OCI-LY7 (cell line): ENCODE data around the gene PLIN5. TPM values are rescaled to one million over a fixed set of nuclear protein-coding genes. Genes with fewer than 3 reads are reported as not detected.

Experiments used
- BruUV-seq: library from RNA; stranded (reverse); fragments of 400-500 nt; replicated peaks from 2 replicates; lab custom pipeline; 2021; lab: Mats Ljungman, UMichigan
- CTCF ChIA-PET: fragments of 300-600 bp; sonication (Branson Sonifier 250); formaldehyde crosslinking; loops from one replicate; lab custom pipeline; 2022; ENCODE audit warnings: antibody characterized with exemption; ENCODE audit not compliant: unreplicated experiment; lab: Charles Lee
- POLR2A ChIA-PET: fragments of 300-600 bp; sonication (Branson Sonifier 250); formaldehyde crosslinking; loops from one replicate; lab custom pipeline; 2022; ENCODE audit warnings: antibody characterized with exemption; lab: Charles Lee
- DNase-seq: peaks from one replicate; pipeline ENCODE4 v3.0.0-alpha.2; 2015; ENCODE audit warnings: low spot score
- H2AFZ ChIP-seq: fragments of 200-600 bp; sonication (generic), shearing (Covaris generic); 2 replicates; pipeline ENCODE4 v1.6.1; 2014; ENCODE audit warnings: mild to moderate bottlenecking, antibody characterized with exemption, low read length, moderate library complexity
- H3K27ac ChIP-seq: fragments of 200-600 bp; sonication (generic); 2 replicates; pipeline ENCODE4 v1.5.1; 2014; ENCODE audit warnings: mixed run types, low read depth, mild to moderate bottlenecking, moderate library complexity, low read length, inconsistent platforms; ENCODE audit not compliant: poor library complexity, severe bottlenecking
- H3K36me3 ChIP-seq: fragments of 200-600 bp; sonication (generic); 2 replicates; pipeline ENCODE4 v1.6.1; 2014; ENCODE audit warnings: mild to moderate bottlenecking, antibody characterized with exemption, low read length, moderate library complexity, mixed read lengths; ENCODE audit not compliant: insufficient read depth
- H3K4me1 ChIP-seq: fragments of 200-600 bp; sonication (generic); 2 replicates; pipeline ENCODE4 v1.5.1; 2014; ENCODE audit warnings: mild to moderate bottlenecking, low read length; ENCODE audit not compliant: insufficient read depth, poor library complexity, severe bottlenecking
- H3K4me2 ChIP-seq: fragments of 200-600 bp; sonication (generic); 2 replicates; pipeline ENCODE4 v1.6.1; 2014; ENCODE audit warnings: mild to moderate bottlenecking, low read length
- H3K4me3 ChIP-seq: fragments of 200-600 bp; sonication (generic); 2 replicates; pipeline ENCODE4 v1.5.1; 2014; ENCODE audit warnings: mild to moderate bottlenecking, low read depth, low read length; ENCODE audit not compliant: poor library complexity, severe bottlenecking
- H3K79me2 ChIP-seq: fragments of 200-600 bp; sonication (generic); 2 replicates; pipeline ENCODE4 v1.6.1; 2016; ENCODE audit warnings: low read depth, mild to moderate bottlenecking, low read length, moderate library complexity, mixed read lengths; ENCODE audit not compliant: insufficient read depth
- H3K9me2 ChIP-seq: fragments of 200-600 bp; sonication (generic); 2 replicates; pipeline ENCODE4 v1.6.1; 2016; ENCODE audit warnings: mild to moderate bottlenecking, low read length, mixed read lengths; ENCODE audit not compliant: insufficient read depth
- H3K9me3 ChIP-seq: fragments of 200-600 bp; sonication (generic); 2 replicates; pipeline ENCODE4 v1.6.1; 2014; ENCODE audit warnings: mild to moderate bottlenecking, mixed run types, low read length, mixed read lengths
- H4K20me1 ChIP-seq: fragments of 200-600 bp; sonication (generic); 2 replicates; pipeline ENCODE4 v1.6.1; 2014; ENCODE audit warnings: mild to moderate bottlenecking, antibody characterized with exemption, low read length, moderate library complexity, mixed read lengths; ENCODE audit not compliant: insufficient read depth
- CTCF ChIP-seq: fragments of 200-600 bp; sonication (generic); conservative IDR thresholded peaks from 2 replicates; pipeline ENCODE4 v1.5.1; 2014; ENCODE audit warnings: mild to moderate bottlenecking, antibody characterized with exemption, low read length, moderate library complexity, mixed read lengths
- EZH2phosphoT487 ChIP-seq: fragments of 200-600 bp; sonication (generic); IDR thresholded peaks from 2 replicates; pipeline ENCODE4 v1.6.1; 2018; ENCODE audit warnings: low read depth, borderline replicate concordance, mild to moderate bottlenecking, mixed run types, antibody characterized with exemption, low read length, moderate library complexity, mixed read lengths
- intact Hi-C: fragments of 100-400 bp; cut with micrococcal nuclease; formaldehyde crosslinking; loops from one replicate; pipeline ENCODE4 v1.10.0; 2022; ENCODE audit not compliant: unreplicated experiment
- total RNA-seq, 2 experiments: library from RNA; depleted of rRNA in 1 of 2; stranded (reverse); fragments of >200 nt in 1 of 2; shearing (Covaris generic) in 1 of 2; gene quantifications; 2 replicates each; pipeline ENCODE4 v1.2.3, GENCODE V29; 2014 to 2022

The PLIN5 gene
- total RNA-seq, 2 experiments from 2014 or later, result 0.85 to 1.9 TPM

- TF ChIP-seq EZH2phosphoT487 (no peak), CTCF (no peak)
- no peak for DNase-seq
- Histone ChIP-seq H3K4me2 (no peak overlapping the region), H3K4me3 (no peak overlapping the region), H3K4me1 (peaks cover 7% of the 10 kb centered on the region), H3K79me2 (no peaks in the 10 kb centered on the region), H3K27ac (no peak overlapping the region), H2AFZ (no peak overlapping the region), H4K20me1 (no peaks in the 10 kb centered on the region), H3K9me3 (no peaks in the 10 kb centered on the region), H3K36me3 (no peaks in the 10 kb centered on the region), H3K9me2 (no peaks in the 10 kb centered on the region)
- ChIA-PET CTCF (no interaction called here), POLR2A (no interaction called here)
- intact Hi-C loops, result no loop called here
- BruUV-seq, result no TSS peak
These were observed 48.2 kb upstream of the PLIN5 start for GRCh38 chr19:4582980-4583842.

- POLR2A ChIA-PET, result no interaction called here
- TF ChIP-seq CTCF (no peak), EZH2phosphoT487 (no peak)
- intact Hi-C loops, result no loop called here
- Histone ChIP-seq H4K20me1 (no peaks in the 10 kb centered on the region), H3K27ac (no peak overlapping the region), H2AFZ (no peak overlapping the region), H3K4me1 (peaks cover 7% of the 10 kb centered on the region), H3K9me3 (no peaks in the 10 kb centered on the region), H3K4me3 (no peak overlapping the region), H3K9me2 (no peaks in the 10 kb centered on the region), H3K79me2 (no peaks in the 10 kb centered on the region), H3K36me3 (no peaks in the 10 kb centered on the region), H3K4me2 (peak overlapping the region; percentile 30; the same call in 1 of the 2 replicates)
- CTCF ChIA-PET, result no interaction called here
- DNase-seq, result peak; percentile 38
- BruUV-seq, result no TSS peak
These were observed 46.9 kb upstream of the PLIN5 start for GRCh38 chr19:4581666-4582553.
